HEK293 (cell line): Measurements from ENCODE around the gene PDZRN3.

Experiments used
- CTCF ChIA-PET: fragments of 350-600 bp; formaldehyde crosslinking; extraction: SDS; loops from one replicate; lab custom pipeline; 2021; ENCODE audit warnings: antibody characterized with exemption; lab: Yijun Ruan, JAX
- POLR2A ChIA-PET: fragments of 300-600 bp; formaldehyde crosslinking; extraction: SDS; loops from one replicate; lab custom pipeline; 2020; ENCODE audit warnings: antibody characterized with exemption, inconsistent platforms; lab: Yijun Ruan, JAX
- H3K27ac ChIP-seq: fragments of 200-500 bp; sonication (Bioruptor generic); 2 replicates; pipeline ENCODE4 v1.5.1; 2014; ENCODE audit warnings: low read depth, low read length, control low read depth, inconsistent platforms; ENCODE audit errors: extremely low read depth
- H3K36me3 ChIP-seq, 2 experiments: fragments of 200-500 bp in 1 of 2; sonication (Bioruptor generic) in 1 of 2; 1 replicate in 1 of 2; 2 replicates in 1 of 2; pipeline ENCODE4 v1.5.1; 2014 to 2017; ENCODE audit warnings: inconsistent platforms in 2 of 2, low read length in 2 of 2; ENCODE audit not compliant: control insufficient read depth in 2 of 2, insufficient read depth in 1 of 2
- H3K4me1 ChIP-seq: fragments of 200-500 bp; sonication (Bioruptor generic); 2 replicates; pipeline ENCODE4 v1.5.1; 2014; ENCODE audit warnings: mild to moderate bottlenecking, low read length, inconsistent platforms; ENCODE audit not compliant: control insufficient read depth, insufficient read depth
- H3K4me3 ChIP-seq: 2 replicates; pipeline ENCODE4 v1.5.1; 2011; ENCODE audit warnings: low read depth, mild to moderate bottlenecking, control low read depth, low read length, moderate library complexity
- H3K9me3 ChIP-seq: fragments of 200-500 bp; sonication (Bioruptor generic); 2 replicates; pipeline ENCODE4 v1.5.1; 2014; ENCODE audit warnings: low read depth, low read length, inconsistent platforms; ENCODE audit not compliant: control insufficient read depth, insufficient read depth
- GFI1B ChIP-seq: fragments of 450-650 bp; formaldehyde crosslinking; IDR thresholded peaks from 2 replicates; pipeline ENCODE4 v1.5.1; 2016; ENCODE audit warnings: missing biosample characterization, missing genetic modification characterization
- GLI2 ChIP-seq: fragments of 450-650 bp; formaldehyde crosslinking; IDR thresholded peaks from 2 replicates; pipeline ENCODE4; 2017; ENCODE audit warnings: missing biosample characterization, missing genetic modification characterization, low read depth, borderline replicate concordance
- HOXD13 ChIP-seq: sonication (generic); formaldehyde crosslinking; IDR thresholded peaks from 2 replicates; pipeline ENCODE4 v1.8.0; 2022; ENCODE audit warnings: missing genetic modification reagents, borderline replicate concordance
- KLF7 ChIP-seq: fragments of 450-650 bp; formaldehyde crosslinking; IDR thresholded peaks from 2 replicates; pipeline ENCODE4 v1.5.1; 2016; ENCODE audit warnings: missing biosample characterization, missing genetic modification characterization, borderline replicate concordance
- YY1 ChIP-seq: fragments of 450-650 bp; formaldehyde crosslinking; IDR thresholded peaks from 2 replicates; pipeline ENCODE4 v1.5.1; 2018; ENCODE audit warnings: missing biosample characterization, missing genetic modification characterization
- ZBTB7A ChIP-seq: fragments of 450-650 bp; formaldehyde crosslinking; IDR thresholded peaks from 2 replicates; pipeline ENCODE4 v1.5.1; 2016; ENCODE audit warnings: low read depth, missing biosample characterization, missing genetic modification characterization
- ZNF510 ChIP-seq: fragments of 450-650 bp; formaldehyde crosslinking; IDR thresholded peaks from 2 replicates; pipeline ENCODE4 v1.5.1; 2018; ENCODE audit warnings: mild to moderate bottlenecking, missing genetic modification characterization, missing biosample characterization; ENCODE audit not compliant: insufficient replicate concordance
- ZNF514 ChIP-seq: fragments of 450-650 bp; formaldehyde crosslinking; IDR thresholded peaks from 2 replicates; pipeline ENCODE4 v1.5.1; 2016; ENCODE audit warnings: missing biosample characterization, missing genetic modification characterization
- ZNF561 ChIP-seq: fragments of 450-650 bp; IDR thresholded peaks from 2 replicates; pipeline ENCODE4 v1.5.1; 2018; ENCODE audit warnings: missing biosample characterization, missing genetic modification characterization, borderline replicate concordance
- ZNF585B ChIP-seq: fragments of 450-650 bp; formaldehyde crosslinking; IDR thresholded peaks from 2 replicates; pipeline ENCODE4 v1.5.1; 2016; ENCODE audit warnings: missing biosample characterization, missing genetic modification characterization
- ZNF768 ChIP-seq: fragments of 450-650 bp; formaldehyde crosslinking; IDR thresholded peaks from 2 replicates; pipeline ENCODE4 v1.5.1; 2018; ENCODE audit warnings: missing biosample characterization, mild to moderate bottlenecking, missing genetic modification characterization
- ZNF777 ChIP-seq: fragments of 450-650 bp; formaldehyde crosslinking; IDR thresholded peaks from 2 replicates; pipeline ENCODE4 v1.5.1; 2017; ENCODE audit warnings: missing biosample characterization, missing genetic modification characterization, borderline replicate concordance
- ZNF843 ChIP-seq: fragments of 450-650 bp; formaldehyde crosslinking; IDR thresholded peaks from 2 replicates; pipeline ENCODE4 v1.5.1; 2016; ENCODE audit warnings: missing biosample characterization, missing genetic modification characterization
- TF ChIP-seq, protein P1 (sequence below): fragments of 450-650 bp; formaldehyde crosslinking; IDR thresholded peaks from 2 replicates; pipeline ENCODE4 v1.5.1; 2016; ENCODE audit warnings: missing biosample characterization, missing genetic modification characterization, borderline replicate concordance
- TF ChIP-seq, protein P2 (sequence below): fragments of 450-650 bp; formaldehyde crosslinking; IDR thresholded peaks from 2 replicates; pipeline ENCODE4 v1.5.0; 2017; ENCODE audit warnings: missing biosample characterization, missing genetic modification characterization, borderline replicate concordance
- TF ChIP-seq, protein P3 (sequence below): fragments of 450-650 bp; formaldehyde crosslinking; IDR thresholded peaks from 2 replicates; pipeline ENCODE4 v1.5.1; 2016; ENCODE audit warnings: missing biosample characterization, missing genetic modification characterization
- TF ChIP-seq, protein P4 (sequence below): fragments of 450-650 bp; formaldehyde crosslinking; conservative IDR thresholded peaks from 2 replicates; pipeline ENCODE4 v1.5.1; 2016; ENCODE audit warnings: low read depth, missing biosample characterization, missing genetic modification characterization
- TF ChIP-seq, protein P5 (sequence below): sonication (generic); formaldehyde crosslinking; IDR thresholded peaks from 2 replicates; pipeline ENCODE4 v1.8.1; 2022; ENCODE audit warnings: mild to moderate bottlenecking, moderate library complexity, missing genetic modification reagents
- TF ChIP-seq, protein P6 (sequence below): fragments of 450-650 bp; formaldehyde crosslinking; IDR thresholded peaks from 2 replicates; pipeline ENCODE4 v1.5.1; 2016; ENCODE audit warnings: missing biosample characterization, missing genetic modification characterization, low read depth

PDZRN3 gene

DNA sequence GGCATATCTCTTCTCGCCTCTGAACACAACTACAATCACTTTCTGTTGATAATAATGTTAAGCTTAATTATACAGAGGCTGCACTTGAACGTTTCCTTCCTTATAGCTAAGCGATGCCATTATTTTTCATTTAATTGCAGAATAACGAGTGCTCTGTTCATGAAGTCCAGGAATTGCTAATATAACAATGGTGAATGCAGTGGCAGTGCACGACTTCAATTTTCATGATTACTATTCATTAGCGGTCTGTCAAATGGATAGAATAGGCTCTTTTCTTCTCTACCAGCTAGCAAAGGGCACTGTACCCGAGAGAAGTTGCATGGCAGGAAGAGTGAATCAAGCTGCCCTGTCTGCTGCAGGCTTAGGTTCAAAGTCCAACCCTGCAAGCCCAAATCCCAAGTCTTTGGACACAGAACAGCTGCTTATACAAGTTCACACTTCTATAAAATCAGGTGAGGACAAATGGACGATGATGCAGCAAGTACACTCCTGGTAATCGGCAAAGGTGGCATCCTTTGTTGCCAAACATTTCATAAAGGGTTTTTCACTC is 75.6 kb downstream of the PDZRN3 start (continued):
- TF ChIP-seq, protein P1, sequence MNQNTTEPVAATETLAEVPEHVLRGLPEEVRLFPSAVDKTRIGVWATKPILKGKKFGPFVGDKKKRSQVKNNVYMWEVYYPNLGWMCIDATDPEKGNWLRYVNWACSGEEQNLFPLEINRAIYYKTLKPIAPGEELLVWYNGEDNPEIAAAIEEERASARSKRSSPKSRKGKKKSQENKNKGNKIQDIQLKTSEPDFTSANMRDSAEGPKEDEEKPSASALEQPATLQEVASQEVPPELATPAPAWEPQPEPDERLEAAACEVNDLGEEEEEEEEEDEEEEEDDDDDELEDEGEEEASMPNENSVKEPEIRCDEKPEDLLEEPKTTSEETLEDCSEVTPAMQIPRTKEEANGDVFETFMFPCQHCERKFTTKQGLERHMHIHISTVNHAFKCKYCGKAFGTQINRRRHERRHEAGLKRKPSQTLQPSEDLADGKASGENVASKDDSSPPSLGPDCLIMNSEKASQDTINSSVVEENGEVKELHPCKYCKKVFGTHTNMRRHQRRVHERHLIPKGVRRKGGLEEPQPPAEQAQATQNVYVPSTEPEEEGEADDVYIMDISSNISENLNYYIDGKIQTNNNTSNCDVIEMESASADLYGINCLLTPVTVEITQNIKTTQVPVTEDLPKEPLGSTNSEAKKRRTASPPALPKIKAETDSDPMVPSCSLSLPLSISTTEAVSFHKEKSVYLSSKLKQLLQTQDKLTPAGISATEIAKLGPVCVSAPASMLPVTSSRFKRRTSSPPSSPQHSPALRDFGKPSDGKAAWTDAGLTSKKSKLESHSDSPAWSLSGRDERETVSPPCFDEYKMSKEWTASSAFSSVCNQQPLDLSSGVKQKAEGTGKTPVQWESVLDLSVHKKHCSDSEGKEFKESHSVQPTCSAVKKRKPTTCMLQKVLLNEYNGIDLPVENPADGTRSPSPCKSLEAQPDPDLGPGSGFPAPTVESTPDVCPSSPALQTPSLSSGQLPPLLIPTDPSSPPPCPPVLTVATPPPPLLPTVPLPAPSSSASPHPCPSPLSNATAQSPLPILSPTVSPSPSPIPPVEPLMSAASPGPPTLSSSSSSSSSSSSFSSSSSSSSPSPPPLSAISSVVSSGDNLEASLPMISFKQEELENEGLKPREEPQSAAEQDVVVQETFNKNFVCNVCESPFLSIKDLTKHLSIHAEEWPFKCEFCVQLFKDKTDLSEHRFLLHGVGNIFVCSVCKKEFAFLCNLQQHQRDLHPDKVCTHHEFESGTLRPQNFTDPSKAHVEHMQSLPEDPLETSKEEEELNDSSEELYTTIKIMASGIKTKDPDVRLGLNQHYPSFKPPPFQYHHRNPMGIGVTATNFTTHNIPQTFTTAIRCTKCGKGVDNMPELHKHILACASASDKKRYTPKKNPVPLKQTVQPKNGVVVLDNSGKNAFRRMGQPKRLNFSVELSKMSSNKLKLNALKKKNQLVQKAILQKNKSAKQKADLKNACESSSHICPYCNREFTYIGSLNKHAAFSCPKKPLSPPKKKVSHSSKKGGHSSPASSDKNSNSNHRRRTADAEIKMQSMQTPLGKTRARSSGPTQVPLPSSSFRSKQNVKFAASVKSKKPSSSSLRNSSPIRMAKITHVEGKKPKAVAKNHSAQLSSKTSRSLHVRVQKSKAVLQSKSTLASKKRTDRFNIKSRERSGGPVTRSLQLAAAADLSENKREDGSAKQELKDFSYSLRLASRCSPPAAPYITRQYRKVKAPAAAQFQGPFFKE (tag by site-specific recombination): no peak
- TF ChIP-seq ZNF768 (no peak), GLI2 (tag by site-specific recombination) (no peak), GFI1B (no peak), KLF7 (no peak), YY1 (no peak)
- TF ChIP-seq, protein P2, sequence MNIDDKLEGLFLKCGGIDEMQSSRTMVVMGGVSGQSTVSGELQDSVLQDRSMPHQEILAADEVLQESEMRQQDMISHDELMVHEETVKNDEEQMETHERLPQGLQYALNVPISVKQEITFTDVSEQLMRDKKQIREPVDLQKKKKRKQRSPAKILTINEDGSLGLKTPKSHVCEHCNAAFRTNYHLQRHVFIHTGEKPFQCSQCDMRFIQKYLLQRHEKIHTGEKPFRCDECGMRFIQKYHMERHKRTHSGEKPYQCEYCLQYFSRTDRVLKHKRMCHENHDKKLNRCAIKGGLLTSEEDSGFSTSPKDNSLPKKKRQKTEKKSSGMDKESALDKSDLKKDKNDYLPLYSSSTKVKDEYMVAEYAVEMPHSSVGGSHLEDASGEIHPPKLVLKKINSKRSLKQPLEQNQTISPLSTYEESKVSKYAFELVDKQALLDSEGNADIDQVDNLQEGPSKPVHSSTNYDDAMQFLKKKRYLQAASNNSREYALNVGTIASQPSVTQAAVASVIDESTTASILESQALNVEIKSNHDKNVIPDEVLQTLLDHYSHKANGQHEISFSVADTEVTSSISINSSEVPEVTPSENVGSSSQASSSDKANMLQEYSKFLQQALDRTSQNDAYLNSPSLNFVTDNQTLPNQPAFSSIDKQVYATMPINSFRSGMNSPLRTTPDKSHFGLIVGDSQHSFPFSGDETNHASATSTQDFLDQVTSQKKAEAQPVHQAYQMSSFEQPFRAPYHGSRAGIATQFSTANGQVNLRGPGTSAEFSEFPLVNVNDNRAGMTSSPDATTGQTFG (tag by site-specific recombination): no peak
- TF ChIP-seq, protein P3, sequence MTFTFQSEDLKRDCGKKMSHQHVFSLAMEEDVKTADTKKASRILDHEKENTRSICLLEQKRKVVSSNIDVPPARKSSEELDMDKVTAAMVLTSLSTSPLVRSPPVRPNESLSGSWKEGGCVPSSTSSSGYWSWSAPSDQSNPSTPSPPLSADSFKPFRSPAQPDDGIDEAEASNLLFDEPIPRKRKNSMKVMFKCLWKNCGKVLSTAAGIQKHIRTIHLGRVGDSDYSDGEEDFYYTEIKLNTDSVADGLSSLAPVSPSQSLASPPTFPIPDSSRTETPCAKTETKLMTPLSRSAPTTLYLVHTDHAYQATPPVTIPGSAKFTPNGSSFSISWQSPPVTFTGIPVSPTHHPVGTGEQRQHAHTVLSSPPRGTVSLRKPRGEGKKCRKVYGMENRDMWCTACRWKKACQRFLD: no peak

DNA sequence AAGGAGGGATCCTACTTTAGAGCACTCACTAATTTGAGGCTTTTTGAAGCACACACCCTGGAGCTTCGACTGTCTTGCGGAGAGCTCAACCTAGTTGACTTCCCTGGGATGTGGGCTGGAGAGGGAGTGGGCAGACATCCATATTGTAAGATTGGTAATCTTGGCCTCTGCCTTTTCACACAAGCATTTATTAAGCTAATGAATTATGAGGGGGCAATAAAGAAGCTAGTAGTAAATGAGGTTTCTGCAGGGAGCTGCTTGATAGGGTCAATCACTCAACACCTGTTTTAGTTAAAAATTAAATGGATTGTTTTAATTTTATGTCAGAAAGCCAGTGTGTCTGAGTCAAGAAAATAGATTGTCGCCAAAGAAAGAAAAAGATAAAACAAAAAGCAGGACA is 76.3 kb downstream of the PDZRN3 start:
- POLR2A ChIA-PET: no interaction called here
- Histone ChIP-seq H3K4me1 (no peaks in the 10 kb centered on the region; the same call in 1 of the 2 replicates), H3K27ac (no peak overlapping the region), H3K4me3 (no peak overlapping the region), H3K36me3 (no peaks in the 10 kb centered on the region), H3K9me3 (no peaks in the 10 kb centered on the region)
- TF ChIP-seq ZNF585B (tag by site-specific recombination) (no peak), ZNF514 (tag by site-specific recombination) (no peak), ZBTB7A (tag by site-specific recombination) (no peak), ZNF561 (no peak), HOXD13 (CRISPR knock-in tag) (no peak), ZNF777 (no peak), ZNF843 (tag by site-specific recombination) (no peak), ZNF510 (tag by site-specific recombination) (no peak)
- TF ChIP-seq, protein P4, sequence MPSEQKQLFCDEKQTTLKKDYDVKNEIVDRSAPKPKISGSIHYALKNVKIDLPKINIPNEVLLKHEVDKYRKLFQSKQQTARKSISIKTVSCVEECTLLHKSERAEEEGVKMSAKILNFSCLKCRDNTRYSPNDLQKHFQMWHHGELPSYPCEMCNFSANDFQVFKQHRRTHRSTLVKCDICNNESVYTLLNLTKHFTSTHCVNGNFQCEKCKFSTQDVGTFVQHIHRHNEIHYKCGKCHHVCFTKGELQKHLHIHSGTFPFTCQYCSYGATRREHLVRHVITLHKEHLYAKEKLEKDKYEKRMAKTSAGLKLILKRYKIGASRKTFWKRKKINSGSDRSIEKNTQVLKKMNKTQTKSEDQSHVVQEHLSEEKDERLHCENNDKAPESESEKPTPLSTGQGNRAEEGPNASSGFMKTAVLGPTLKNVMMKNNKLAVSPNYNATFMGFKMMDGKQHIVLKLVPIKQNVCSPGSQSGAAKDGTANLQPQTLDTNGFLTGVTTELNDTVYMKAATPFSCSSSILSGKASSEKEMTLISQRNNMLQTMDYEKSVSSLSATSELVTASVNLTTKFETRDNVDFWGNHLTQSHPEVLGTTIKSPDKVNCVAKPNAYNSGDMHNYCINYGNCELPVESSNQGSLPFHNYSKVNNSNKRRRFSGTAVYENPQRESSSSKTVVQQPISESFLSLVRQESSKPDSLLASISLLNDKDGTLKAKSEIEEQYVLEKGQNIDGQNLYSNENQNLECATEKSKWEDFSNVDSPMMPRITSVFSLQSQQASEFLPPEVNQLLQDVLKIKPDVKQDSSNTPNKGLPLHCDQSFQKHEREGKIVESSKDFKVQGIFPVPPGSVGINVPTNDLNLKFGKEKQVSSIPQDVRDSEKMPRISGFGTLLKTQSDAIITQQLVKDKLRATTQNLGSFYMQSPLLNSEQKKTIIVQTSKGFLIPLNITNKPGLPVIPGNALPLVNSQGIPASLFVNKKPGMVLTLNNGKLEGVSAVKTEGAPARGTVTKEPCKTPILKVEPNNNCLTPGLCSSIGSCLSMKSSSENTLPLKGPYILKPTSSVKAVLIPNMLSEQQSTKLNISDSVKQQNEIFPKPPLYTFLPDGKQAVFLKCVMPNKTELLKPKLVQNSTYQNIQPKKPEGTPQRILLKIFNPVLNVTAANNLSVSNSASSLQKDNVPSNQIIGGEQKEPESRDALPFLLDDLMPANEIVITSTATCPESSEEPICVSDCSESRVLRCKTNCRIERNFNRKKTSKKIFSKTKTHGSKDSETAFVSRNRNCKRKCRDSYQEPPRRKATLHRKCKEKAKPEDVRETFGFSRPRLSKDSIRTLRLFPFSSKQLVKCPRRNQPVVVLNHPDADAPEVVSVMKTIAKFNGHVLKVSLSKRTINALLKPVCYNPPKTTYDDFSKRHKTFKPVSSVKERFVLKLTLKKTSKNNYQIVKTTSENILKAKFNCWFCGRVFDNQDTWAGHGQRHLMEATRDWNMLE (tag by site-specific recombination): no peak
- TF ChIP-seq, protein P5, sequence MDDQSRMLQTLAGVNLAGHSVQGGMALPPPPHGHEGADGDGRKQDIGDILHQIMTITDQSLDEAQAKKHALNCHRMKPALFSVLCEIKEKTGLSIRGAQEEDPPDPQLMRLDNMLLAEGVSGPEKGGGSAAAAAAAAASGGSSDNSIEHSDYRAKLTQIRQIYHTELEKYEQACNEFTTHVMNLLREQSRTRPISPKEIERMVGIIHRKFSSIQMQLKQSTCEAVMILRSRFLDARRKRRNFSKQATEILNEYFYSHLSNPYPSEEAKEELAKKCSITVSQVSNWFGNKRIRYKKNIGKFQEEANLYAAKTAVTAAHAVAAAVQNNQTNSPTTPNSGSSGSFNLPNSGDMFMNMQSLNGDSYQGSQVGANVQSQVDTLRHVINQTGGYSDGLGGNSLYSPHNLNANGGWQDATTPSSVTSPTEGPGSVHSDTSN (CRISPR knock-in tag): no peak
- TF ChIP-seq, protein P6, sequence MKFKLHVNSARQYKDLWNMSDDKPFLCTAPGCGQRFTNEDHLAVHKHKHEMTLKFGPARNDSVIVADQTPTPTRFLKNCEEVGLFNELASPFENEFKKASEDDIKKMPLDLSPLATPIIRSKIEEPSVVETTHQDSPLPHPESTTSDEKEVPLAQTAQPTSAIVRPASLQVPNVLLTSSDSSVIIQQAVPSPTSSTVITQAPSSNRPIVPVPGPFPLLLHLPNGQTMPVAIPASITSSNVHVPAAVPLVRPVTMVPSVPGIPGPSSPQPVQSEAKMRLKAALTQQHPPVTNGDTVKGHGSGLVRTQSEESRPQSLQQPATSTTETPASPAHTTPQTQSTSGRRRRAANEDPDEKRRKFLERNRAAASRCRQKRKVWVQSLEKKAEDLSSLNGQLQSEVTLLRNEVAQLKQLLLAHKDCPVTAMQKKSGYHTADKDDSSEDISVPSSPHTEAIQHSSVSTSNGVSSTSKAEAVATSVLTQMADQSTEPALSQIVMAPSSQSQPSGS (tag by site-specific recombination): no peak
- CTCF ChIA-PET: no interaction called here
